ENCODE data around the gene KDM2B. TPM values are rescaled to one million over a fixed set of nuclear protein-coding genes. Genes with fewer than 3 reads are reported as not detected.

Gene KDM2B
- total RNA-seq, 1 donor from 2014 or later = 18.9 TPM

- H3K27ac ChIP-seq = no peak overlapping the region
- TF ChIP-seq POLR2AphosphoS5 (IDR thresholded peaks at IDR 0.05; ENCODE audit: insufficient read depth in 1 of 2, low read depth in 1 of 2) = no peak
- TF ChIP-seq, protein P1, sequence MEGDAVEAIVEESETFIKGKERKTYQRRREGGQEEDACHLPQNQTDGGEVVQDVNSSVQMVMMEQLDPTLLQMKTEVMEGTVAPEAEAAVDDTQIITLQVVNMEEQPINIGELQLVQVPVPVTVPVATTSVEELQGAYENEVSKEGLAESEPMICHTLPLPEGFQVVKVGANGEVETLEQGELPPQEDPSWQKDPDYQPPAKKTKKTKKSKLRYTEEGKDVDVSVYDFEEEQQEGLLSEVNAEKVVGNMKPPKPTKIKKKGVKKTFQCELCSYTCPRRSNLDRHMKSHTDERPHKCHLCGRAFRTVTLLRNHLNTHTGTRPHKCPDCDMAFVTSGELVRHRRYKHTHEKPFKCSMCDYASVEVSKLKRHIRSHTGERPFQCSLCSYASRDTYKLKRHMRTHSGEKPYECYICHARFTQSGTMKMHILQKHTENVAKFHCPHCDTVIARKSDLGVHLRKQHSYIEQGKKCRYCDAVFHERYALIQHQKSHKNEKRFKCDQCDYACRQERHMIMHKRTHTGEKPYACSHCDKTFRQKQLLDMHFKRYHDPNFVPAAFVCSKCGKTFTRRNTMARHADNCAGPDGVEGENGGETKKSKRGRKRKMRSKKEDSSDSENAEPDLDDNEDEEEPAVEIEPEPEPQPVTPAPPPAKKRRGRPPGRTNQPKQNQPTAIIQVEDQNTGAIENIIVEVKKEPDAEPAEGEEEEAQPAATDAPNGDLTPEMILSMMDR (IDR thresholded peaks at IDR 0.05) = no peak
- TF ChIP-seq POLR2A (IDR thresholded peaks at IDR 0.05) = no peak
Measured at GRCh38 chr12:121424624-121424975, 156.2 kb downstream of the KDM2B start.

GRCh38 chr12:121423682-121424623 is 156.9 kb downstream of the KDM2B start:
- no peaks in the 10 kb centered on the region for H3K27me3 ChIP-seq
- no peaks in the 10 kb centered on the region for H3K9me3 ChIP-seq
- no peak overlapping the region for H3K27ac ChIP-seq
- no peak overlapping the region for H3K4me3 ChIP-seq
- H3K4me1 ChIP-seq = no peaks in the 10 kb centered on the region
- peaks cover 0 to 78% of the 10 kb centered on the region in 2 donors for H3K36me3 ChIP-seq
- no peak for DNase-seq (ENCODE audit: extremely low spot score in 2 of 2)
- TF ChIP-seq, protein P1 (IDR thresholded peaks at IDR 0.05) = no peak
- no peak for TF ChIP-seq POLR2A (IDR thresholded peaks at IDR 0.05)
- no peak for TF ChIP-seq POLR2AphosphoS5 (IDR thresholded peaks at IDR 0.05; ENCODE audit: insufficient read depth in 1 of 2, low read depth in 1 of 2)
- intact Hi-C loops (cut with DNase I) = no loop called here

More at GRCh38 chr12:121424624-121424975, 156.2 kb downstream of the KDM2B start:
- no peaks in the 10 kb centered on the region for H3K4me1 ChIP-seq
- no peaks in the 10 kb centered on the region for H3K9me3 ChIP-seq
- intact Hi-C loops (cut with DNase I) = no loop called here
- no peaks in the 10 kb centered on the region for H3K27me3 ChIP-seq
- DNase-seq (ENCODE audit: extremely low spot score in 2 of 2) = no peak
- H3K36me3 ChIP-seq = peaks cover 0 to 84% of the 10 kb centered on the region in 2 donors
- H3K4me3 ChIP-seq = no peak overlapping the region

DNA sequence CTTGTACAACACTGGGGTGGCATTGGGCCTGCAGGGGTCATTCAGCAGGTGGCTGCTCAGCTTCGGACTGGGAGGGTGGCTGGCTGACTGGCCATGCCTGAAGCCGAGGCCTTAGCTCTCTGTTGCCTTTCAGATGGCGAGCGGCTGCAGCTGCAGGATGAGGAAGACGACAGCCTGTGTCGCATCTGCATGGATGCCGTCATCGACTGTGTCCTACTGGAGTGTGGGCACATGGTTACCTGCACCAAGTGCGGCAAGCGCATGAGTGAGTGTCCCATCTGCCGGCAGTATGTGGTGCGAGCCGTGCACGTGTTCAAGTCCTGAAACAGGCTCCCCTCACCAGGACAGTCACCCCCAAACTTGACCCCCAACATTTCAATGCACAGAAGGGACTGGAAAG is 157.6 kb downstream of the KDM2B start:
- intact Hi-C loops (cut with DNase I) = no loop called here
- H3K27ac ChIP-seq = no peak overlapping the region
- no peak for TF ChIP-seq POLR2A (IDR thresholded peaks at IDR 0.05)
- TF ChIP-seq, protein P1 (IDR thresholded peaks at IDR 0.05) = no peak
- no peaks in the 10 kb centered on the region for H3K9me3 ChIP-seq
- peaks cover 0 to 76% of the 10 kb centered on the region in 2 donors for H3K36me3 ChIP-seq
- no peak overlapping the region for H3K4me3 ChIP-seq
- DNase-seq (ENCODE audit: extremely low spot score in 2 of 2) = no peak
- H3K4me1 ChIP-seq = no peaks in the 10 kb centered on the region
- H3K27me3 ChIP-seq = no peaks in the 10 kb centered on the region

DNA sequence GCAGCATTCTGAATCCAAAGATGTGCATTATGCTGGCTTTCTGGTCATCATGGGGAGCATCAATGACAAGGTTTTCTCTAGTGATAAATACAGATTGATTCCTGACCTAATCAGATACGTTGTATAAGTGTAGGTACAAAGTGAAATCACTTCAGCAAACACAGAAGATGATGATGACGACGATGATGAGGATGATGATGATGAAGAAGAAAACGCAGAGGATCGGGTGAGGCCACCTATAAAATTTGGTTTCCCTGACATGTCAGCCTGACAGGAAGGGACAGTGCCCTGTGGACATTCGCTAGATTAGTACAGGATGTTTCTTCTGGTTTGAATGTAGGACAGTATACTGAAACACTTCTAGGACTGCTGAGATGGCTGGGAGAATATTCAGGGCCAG is 160.7 kb downstream of the KDM2B start:
- no peaks in the 10 kb centered on the region for H3K4me1 ChIP-seq
- H3K36me3 ChIP-seq = peaks cover 4 to 72% of the 10 kb centered on the region in 2 donors
- H3K9me3 ChIP-seq = no peaks in the 10 kb centered on the region
- H3K27me3 ChIP-seq = no peaks in the 10 kb centered on the region
- no peak for DNase-seq (ENCODE audit: extremely low spot score in 2 of 2)
- TF ChIP-seq POLR2A (IDR thresholded peaks at IDR 0.05) = no peak
- TF ChIP-seq, protein P1 (IDR thresholded peaks at IDR 0.05) = no peak
- no peak for TF ChIP-seq POLR2AphosphoS5 (IDR thresholded peaks at IDR 0.05; ENCODE audit: insufficient read depth in 1 of 2, low read depth in 1 of 2)
- H3K4me3 ChIP-seq = no peak overlapping the region
- intact Hi-C loops (cut with DNase I) = no loop called here
- H3K27ac ChIP-seq = no peak overlapping the region

DNA sequence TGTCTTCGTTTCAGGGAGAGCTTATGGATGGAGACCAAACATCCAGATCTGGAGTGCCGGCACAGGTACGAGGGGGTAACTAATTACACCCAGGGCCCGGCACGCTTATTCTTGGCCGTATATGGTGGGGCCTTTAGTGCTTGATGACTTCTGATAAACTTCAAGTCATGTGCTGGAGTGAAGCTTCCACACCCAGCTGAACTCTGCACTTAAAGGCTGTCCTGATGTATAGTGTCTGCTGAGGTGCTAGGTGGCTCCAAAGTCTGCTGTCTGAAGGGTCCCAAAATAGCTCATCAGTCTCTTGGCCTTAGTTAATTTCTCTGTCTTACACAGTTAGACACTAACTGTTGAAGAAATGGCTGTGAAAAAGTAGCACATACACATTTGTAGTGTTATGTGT is 163.0 kb downstream of the KDM2B start:
- Histone ChIP-seq H3K27me3 (no peaks in the 10 kb centered on the region), H3K36me3 (peaks cover 4 to 51% of the 10 kb centered on the region in 2 donors), H3K27ac (no peak overlapping the region), H3K4me3 (no peak overlapping the region), H3K4me1 (no peaks in the 10 kb centered on the region), H3K9me3 (no peaks in the 10 kb centered on the region)
- intact Hi-C loops (cut with DNase I) = no loop called here
- DNase-seq (ENCODE audit: extremely low spot score in 2 of 2) = no peak
- TF ChIP-seq POLR2AphosphoS5 (IDR thresholded peaks at IDR 0.05; ENCODE audit: insufficient read depth in 1 of 2, low read depth in 1 of 2) = no peak
- no peak for TF ChIP-seq POLR2A (IDR thresholded peaks at IDR 0.05)
- TF ChIP-seq, protein P1 (IDR thresholded peaks at IDR 0.05) = no peak

Data from vagina (tissue), 2 donors.